Esophagus (tissue), 2 donors: Measurements from ENCODE around the gene PBX3. TPM values are rescaled to one million over a fixed set of nuclear protein-coding genes. Genes with fewer than 3 reads are reported as not detected.

Experiments
- H3K27ac ChIP-seq, 2 donors: one replicate each; pipeline ENCODE4 v1.5.1; 2013; ENCODE audit warnings: low read depth in 2 of 2, mild to moderate bottlenecking in 2 of 2, inconsistent platforms in 1 of 2, low read length in 1 of 2, moderate library complexity in 1 of 2
- H3K27me3 ChIP-seq, 2 donors: one replicate each; pipeline ENCODE4 v1.6.1; 2013; ENCODE audit warnings: low read length in 2 of 2, control low read depth in 1 of 2, mild to moderate bottlenecking in 1 of 2; ENCODE audit not compliant: insufficient read depth in 2 of 2, control insufficient read depth in 1 of 2
- H3K36me3 ChIP-seq, 2 donors: one replicate each; pipeline ENCODE4 v1.6.1; 2013; ENCODE audit warnings: low read length in 1 of 2; ENCODE audit not compliant: control insufficient read depth in 2 of 2, insufficient read depth in 2 of 2
- H3K4me1 ChIP-seq, 2 donors: one replicate each; pipeline ENCODE4 v1.6.1; 2013; ENCODE audit warnings: low read length in 1 of 2; ENCODE audit not compliant: control insufficient read depth in 2 of 2, insufficient read depth in 2 of 2
- H3K4me3 ChIP-seq, 2 donors: one replicate each; pipeline ENCODE4 v1.5.1; 2013; ENCODE audit warnings: low read length in 2 of 2, mild to moderate bottlenecking in 2 of 2, low read depth in 1 of 2, moderate library complexity in 1 of 2
- H3K9me3 ChIP-seq, 2 donors: one replicate each; pipeline ENCODE4 v1.6.1; 2013; ENCODE audit warnings: mild to moderate bottlenecking in 2 of 2, low read depth in 1 of 2, low read length in 1 of 2, moderate library complexity in 1 of 2; ENCODE audit not compliant: control insufficient read depth in 2 of 2, insufficient read depth in 1 of 2
- WGBS, 2 donors: extraction: QIAGEN DNeasy Blood & Tissue Kit; methylation state at CpG; one replicate each; pipeline ENCODE4 v1.1.7; 2013; 5-methylcytosine and 5-hydroxymethylcytosine counted together
- polyA plus RNA-seq, 2 donors: library from polyadenylated mRNA; stranded (reverse); fragments of 200-250 nt; gene quantifications; one replicate each; pipeline ENCODE4 v1.2.3, GENCODE V29; 2013
- donor health status: healthy with polysubstance abuse.
- donor health status: Bipolar disorder and iron deficiency.

PBX3 gene
- polyA plus RNA-seq, 2 donors = 3.5 to 6.9 TPM

GRCh38 chr9:125953314-125954019 lies 206.3 kb downstream of the PBX3 start:
- H3K27ac ChIP-seq = no peak overlapping the region
- H3K27me3 ChIP-seq = no peaks in the 10 kb centered on the region
- no peaks in the 10 kb centered on the region for H3K4me1 ChIP-seq
- H3K4me3 ChIP-seq = no peak overlapping the region
- WGBS, 2 donors = 90 to 96% methylated on average over 12 of the region's 12 CpGs
- no peaks in the 10 kb centered on the region for H3K36me3 ChIP-seq
- no peaks in the 10 kb centered on the region for H3K9me3 ChIP-seq

GRCh38 chr9:125956102-125956501 lies 208.9 kb downstream of the PBX3 start:
- Histone ChIP-seq H3K4me1 (no peaks in the 10 kb centered on the region), H3K27ac (no peak overlapping the region), H3K4me3 (no peak overlapping the region), H3K27me3 (no peaks in the 10 kb centered on the region), H3K9me3 (no peaks in the 10 kb centered on the region), H3K36me3 (no peaks in the 10 kb centered on the region)
- WGBS, 2 donors = 96% methylated on average over 5 of the region's 5 CpGs

- Histone ChIP-seq H3K27me3 (no peaks in the 10 kb centered on the region), H3K4me1 (no peaks in the 10 kb centered on the region), H3K27ac (no peak overlapping the region), H3K9me3 (no peaks in the 10 kb centered on the region), H3K4me3 (no peak overlapping the region), H3K36me3 (peaks cover 0 to 8% of the 10 kb centered on the region in 2 donors)
- WGBS, 2 donors = 91 to 92% methylated on average over 3 of the region's 3 CpGs
These were observed 212.1 kb downstream of the PBX3 start for GRCh38 chr9:125959315-125959714.

GRCh38 chr9:125959951-125960619 lies 212.9 kb downstream of the PBX3 start:
- 62 to 77% methylated on average over 6 of the region's 6 CpGs for WGBS, 2 donors
- no peaks in the 10 kb centered on the region for H3K9me3 ChIP-seq

GRCh38 chr9:125960626-125961025 lies 213.5 kb downstream of the PBX3 start:
- H3K9me3 ChIP-seq = no peaks in the 10 kb centered on the region
- 95 to 97% methylated on average over 8 of the region's 8 CpGs for WGBS, 2 donors
- no peak overlapping the region for H3K27ac ChIP-seq
- H3K4me1 ChIP-seq = no peaks in the 10 kb centered on the region
- peaks cover 0 to 8% of the 10 kb centered on the region in 2 donors for H3K36me3 ChIP-seq
- no peaks in the 10 kb centered on the region for H3K27me3 ChIP-seq
- no peak overlapping the region for H3K4me3 ChIP-seq

More at GRCh38 chr9:125959951-125960619, 212.9 kb downstream of the PBX3 start:
- H3K4me3 ChIP-seq = no peak overlapping the region
- H3K27ac ChIP-seq = no peak overlapping the region
- H3K27me3 ChIP-seq = no peaks in the 10 kb centered on the region
- H3K4me1 ChIP-seq = no peaks in the 10 kb centered on the region
- H3K36me3 ChIP-seq = peaks cover 0 to 8% of the 10 kb centered on the region in 2 donors

- H3K27me3 ChIP-seq = no peaks in the 10 kb centered on the region
- H3K36me3 ChIP-seq = peaks cover 0 to 8% of the 10 kb centered on the region in 2 donors
These were observed 213.9 kb downstream of the PBX3 start for GRCh38 chr9:125961072-125961471.

GRCh38 chr9:125963932-125964331 lies 216.8 kb downstream of the PBX3 start:
- Histone ChIP-seq H3K4me1 (no peaks in the 10 kb centered on the region), H3K9me3 (no peaks in the 10 kb centered on the region), H3K27ac (no peak overlapping the region), H3K4me3 (no peak overlapping the region), H3K27me3 (no peaks in the 10 kb centered on the region), H3K36me3 (peaks cover 0 to 11% of the 10 kb centered on the region in 2 donors)
- 87 to 89% methylated on average over 2 of the region's 2 CpGs for WGBS, 2 donors

More at GRCh38 chr9:125961072-125961471, 213.9 kb downstream of the PBX3 start:
- no peaks in the 10 kb centered on the region for H3K4me1 ChIP-seq
- H3K4me3 ChIP-seq = no peak overlapping the region
- H3K27ac ChIP-seq = no peak overlapping the region
- WGBS, 2 donors = 88 to 90% methylated on average over 7 of the region's 7 CpGs
- H3K9me3 ChIP-seq = no peaks in the 10 kb centered on the region

- no peak overlapping the region for H3K27ac ChIP-seq
- WGBS, 2 donors = 86 to 92% methylated on average over 6 of the region's 6 CpGs
- H3K9me3 ChIP-seq = no peaks in the 10 kb centered on the region
- H3K4me1 ChIP-seq = no peaks in the 10 kb centered on the region
- H3K27me3 ChIP-seq = no peaks in the 10 kb centered on the region
- H3K36me3 ChIP-seq = peaks cover 0 to 11% of the 10 kb centered on the region in 2 donors
- no peak overlapping the region for H3K4me3 ChIP-seq
These were observed 217.6 kb downstream of the PBX3 start for GRCh38 chr9:125964702-125965225.

GRCh38 chr9:125965477-125965876 lies 218.3 kb downstream of the PBX3 start:
- Histone ChIP-seq H3K36me3 (peaks cover 0 to 11% of the 10 kb centered on the region in 2 donors), H3K27ac (no peak overlapping the region), H3K9me3 (no peaks in the 10 kb centered on the region), H3K4me3 (no peak overlapping the region), H3K4me1 (peaks cover 0 to 4% of the 10 kb centered on the region in 2 donors), H3K27me3 (no peaks in the 10 kb centered on the region)
- 38 to 64% methylated on average over 10 of the region's 10 CpGs for WGBS, 2 donors
